GM08714 (cell line): ENCODE results near the gene DRD4.
"Not testable (repeated sequence)": the region's sequence is repeated elsewhere in the genome, so short reads cannot be mapped to it uniquely, and the experiment has no call there.

Experiments
- H3K4me3 ChIP-seq: fragments of 200-500 bp; sonication (Bioruptor generic); 2 replicates; pipeline ENCODE4 v1.5.1; 2014; ENCODE audit warnings: mild to moderate bottlenecking, low read length, inconsistent platforms
- ZNF274 ChIP-seq: IDR thresholded peaks from 2 replicates; pipeline ENCODE4 v1.6.1; 2012; ENCODE audit warnings: mild to moderate bottlenecking, low read depth, low read length

Gene DRD4

GRCh38 chr11:686451-687243 is 49.6 kb downstream of the DRD4 start:
- H3K4me3 ChIP-seq, result no peak overlapping the region
- no peak for TF ChIP-seq ZNF274

DNA sequence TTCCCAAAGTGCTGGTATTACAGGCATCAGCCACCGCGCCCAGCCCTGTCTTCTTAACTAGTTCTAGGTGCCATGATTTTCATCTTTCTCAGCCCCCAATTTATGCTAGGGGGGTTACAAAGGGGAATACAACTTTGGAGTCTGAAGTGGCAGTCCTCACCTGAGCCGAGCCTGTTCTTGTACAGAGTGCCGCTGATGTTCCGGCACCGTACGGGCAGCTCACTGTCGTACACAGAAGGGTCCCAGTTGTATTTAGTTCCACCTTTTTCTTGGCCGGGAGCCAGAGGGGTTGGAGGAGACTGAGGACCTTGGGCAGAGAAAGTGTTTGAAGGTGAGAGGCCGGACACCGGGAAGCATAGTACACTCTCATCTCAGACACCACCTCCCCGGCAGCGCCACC is 50.7 kb downstream of the DRD4 start:
- no peak for TF ChIP-seq ZNF274
- H3K4me3 ChIP-seq, result no peak overlapping the region

DNA sequence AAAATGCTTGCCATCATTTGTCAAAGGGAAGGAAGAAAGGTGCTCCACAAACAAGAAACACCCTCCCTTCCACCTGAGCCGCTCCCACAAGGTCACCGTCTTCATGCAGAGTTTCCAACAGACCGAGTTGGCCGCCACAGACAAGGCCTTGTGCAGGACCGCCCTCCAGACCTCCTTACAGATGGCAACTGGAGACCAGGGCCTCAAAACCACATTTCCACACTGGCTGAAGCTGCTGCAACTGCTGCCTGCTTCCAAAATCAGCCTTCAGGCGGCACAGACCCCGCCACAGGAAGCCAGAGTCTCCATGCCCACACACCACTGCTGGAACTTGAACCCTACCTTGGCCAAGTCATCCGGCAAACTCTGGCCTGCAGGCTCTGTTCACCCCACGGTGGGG is 51.6 kb downstream of the DRD4 start:
- no peak overlapping the region for H3K4me3 ChIP-seq
- no peak for TF ChIP-seq ZNF274

DNA sequence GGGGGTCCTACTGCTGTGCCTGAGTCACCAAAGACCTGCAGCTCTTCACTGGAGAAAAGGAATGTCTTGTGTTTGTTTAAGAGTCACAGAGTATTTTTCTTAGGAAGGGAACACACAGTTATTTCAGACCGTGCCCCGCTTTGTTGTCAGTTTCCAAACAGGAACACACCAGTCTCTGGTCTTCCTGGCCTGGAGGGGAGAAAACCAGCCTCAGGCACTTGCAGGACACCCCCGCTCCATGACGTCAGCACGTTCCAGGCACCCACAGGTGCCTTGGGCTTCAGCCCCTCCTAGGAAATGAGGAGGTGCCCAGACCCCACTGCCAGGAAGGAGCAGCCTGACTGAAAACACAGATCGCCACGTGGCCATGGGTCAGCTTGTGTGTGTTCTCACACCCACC is 52.6 kb downstream of the DRD4 start:
- no peak overlapping the region for H3K4me3 ChIP-seq
- TF ChIP-seq ZNF274, result no peak

DNA sequence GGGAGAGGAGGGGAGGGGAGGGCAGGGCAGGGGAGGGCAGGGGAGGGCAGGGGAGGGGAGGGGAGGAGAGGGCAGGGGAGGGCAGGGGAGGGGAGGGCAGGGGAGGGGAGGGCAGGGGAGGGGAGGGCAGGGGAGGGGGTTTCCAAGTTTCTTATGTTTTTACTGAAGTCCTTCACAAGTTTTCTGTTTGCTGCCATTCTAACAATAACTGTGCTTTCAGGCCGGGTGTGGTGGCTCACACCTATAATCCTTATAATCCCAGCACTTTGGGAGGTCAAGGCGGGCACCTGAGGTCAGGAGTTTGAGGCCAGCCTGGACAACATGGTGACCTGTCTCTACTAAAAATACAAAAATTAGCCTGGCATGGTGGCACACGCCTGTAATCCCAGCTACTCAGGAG is 53.2 kb downstream of the DRD4 start:
- not testable (repeated sequence) for H3K4me3 ChIP-seq
